ENCODE data around the gene RIT2. TPM values are rescaled to one million over a fixed set of nuclear protein-coding genes. Genes with fewer than 3 reads are reported as not detected.
"Not testable (repeated sequence)": the region's sequence is repeated elsewhere in the genome, so short reads cannot be mapped to it uniquely, and the experiment has no call there.

RIT2 gene
- total RNA-seq, 2 donors from 2014 or later, result not detected

- H3K27me3 ChIP-seq, result no peaks in the 10 kb centered on the region
- no peak overlapping the region for H3K4me3 ChIP-seq
- no peaks in the 10 kb centered on the region for H3K4me1 ChIP-seq
- no peak for TF ChIP-seq CTCF (IDR thresholded peaks at IDR 0.05)
- H3K36me3 ChIP-seq, result no peaks in the 10 kb centered on the region
- no peak for DNase-seq
- H3K9ac ChIP-seq (ENCODE audit: low read depth in 2 of 2, low read length in 2 of 2), result no peak overlapping the region
- no peak overlapping the region for H3K27ac ChIP-seq
- intact Hi-C loops (cut with DNase I), result no loop called here
- H3K9me3 ChIP-seq, result no peaks in the 10 kb centered on the region
Observed at GRCh38 chr18:42801706-42802105, 313.8 kb downstream of the RIT2 start.

GRCh38 chr18:42798606-42799170 is 316.8 kb downstream of the RIT2 start:
- no peaks in the 10 kb centered on the region for H3K4me1 ChIP-seq
- no peak overlapping the region for H3K27ac ChIP-seq
- H3K9me3 ChIP-seq, result no peaks in the 10 kb centered on the region
- no peak overlapping the region for H3K9ac ChIP-seq (ENCODE audit: low read depth in 2 of 2, low read length in 2 of 2)
- intact Hi-C loops (cut with DNase I), result no loop called here
- DNase-seq, result no peak
- no peaks in the 10 kb centered on the region for H3K36me3 ChIP-seq
- H3K27me3 ChIP-seq, result no peaks in the 10 kb centered on the region
- no peak for TF ChIP-seq CTCF (IDR thresholded peaks at IDR 0.05)
- no peak overlapping the region for H3K4me3 ChIP-seq

- H3K36me3 ChIP-seq; H3K27me3 ChIP-seq; H3K4me1 ChIP-seq; H3K27ac ChIP-seq; H3K9me3 ChIP-seq; H3K9ac ChIP-seq (ENCODE audit: low read depth in 2 of 2, low read length in 2 of 2); H3K4me3 ChIP-seq; DNase-seq; intact Hi-C loops (cut with DNase I): not testable (repeated sequence)
Observed at GRCh38 chr18:42795213-42795789, 320.2 kb downstream of the RIT2 start.

- no peaks in the 10 kb centered on the region for H3K27me3 ChIP-seq
- intact Hi-C loops (cut with DNase I), result no loop called here
- H3K27ac ChIP-seq, result no peak overlapping the region
- no peak overlapping the region for H3K4me3 ChIP-seq
- no peak for TF ChIP-seq CTCF (IDR thresholded peaks at IDR 0.05)
- H3K4me1 ChIP-seq, result no peaks in the 10 kb centered on the region
- H3K9me3 ChIP-seq, result no peaks in the 10 kb centered on the region
- no peaks in the 10 kb centered on the region for H3K36me3 ChIP-seq
- DNase-seq, result no peak
- H3K9ac ChIP-seq (ENCODE audit: low read depth in 2 of 2, low read length in 2 of 2), result no peak overlapping the region
Observed at GRCh38 chr18:42792731-42793130, 322.8 kb downstream of the RIT2 start.

GRCh38 chr18:42784632-42785031 is 330.9 kb downstream of the RIT2 start:
- no peaks in the 10 kb centered on the region for H3K36me3 ChIP-seq
- no peak overlapping the region for H3K27ac ChIP-seq
- H3K9ac ChIP-seq (ENCODE audit: low read depth in 2 of 2, low read length in 2 of 2), result no peak overlapping the region
- H3K4me3 ChIP-seq, result no peak overlapping the region
- H3K9me3 ChIP-seq, result no peaks in the 10 kb centered on the region
- TF ChIP-seq CTCF (IDR thresholded peaks at IDR 0.05), result no peak
- H3K27me3 ChIP-seq, result no peaks in the 10 kb centered on the region
- H3K4me1 ChIP-seq, result no peaks in the 10 kb centered on the region
- no peak for DNase-seq
- intact Hi-C loops (cut with DNase I), result no loop called here

GRCh38 chr18:42782929-42783328 is 332.6 kb downstream of the RIT2 start:
- H3K27me3 ChIP-seq, result no peaks in the 10 kb centered on the region
- no peaks in the 10 kb centered on the region for H3K9me3 ChIP-seq
- intact Hi-C loops (cut with DNase I), result no loop called here
- no peak for DNase-seq
- no peak overlapping the region for H3K9ac ChIP-seq (ENCODE audit: low read depth in 2 of 2, low read length in 2 of 2)
- no peak overlapping the region for H3K4me3 ChIP-seq
- no peak overlapping the region for H3K27ac ChIP-seq
- no peaks in the 10 kb centered on the region for H3K36me3 ChIP-seq
- no peak for TF ChIP-seq CTCF (IDR thresholded peaks at IDR 0.05)
- no peaks in the 10 kb centered on the region for H3K4me1 ChIP-seq

Data from colonic mucosa (tissue), 4 donors.